G401 (cell line): ENCODE results near the gene PYGL. TPM values are rescaled to one million over a fixed set of nuclear protein-coding genes. Genes with fewer than 3 reads are reported as not detected.

Experiments used
- DNase-seq: peaks from one replicate; pipeline ENCODE4 v3.0.0-alpha.2; 2015; ENCODE audit warnings: low spot score
- in situ Hi-C: cut with HindIII; loops from 2 replicates; pipeline ENCODE4 v1.10.0; 2016; ENCODE audit warnings: low sequenced_read_pairs, mixed read lengths
- total RNA-seq: library from RNA; depleted of rRNA; stranded (reverse); fragments of >200 nt; shearing (Covaris generic); gene quantifications from 2 replicates; pipeline ENCODE4 v1.2.3, GENCODE V29; 2014; rRNA removed

PYGL gene
- 0.68 and 1.4 TPM in 2 replicates for total RNA-seq

GRCh38 chr14:50943943-50944646 lies at the start of gene PYGL:
Gene PYGL (minus strand): TSS chr14:50944483. CDS start chr14:50944403, 80 bp downstream.
- no peak for DNase-seq
- in situ Hi-C loops = no loop called here

- in situ Hi-C loops = no loop called here
- no peak for DNase-seq
These were observed 41.6 kb upstream of the PYGL start for GRCh38 chr14:50985859-50986331.

- in situ Hi-C loops = no loop called here
- no peak for DNase-seq
These were observed 41.0 kb upstream of the PYGL start for GRCh38 chr14:50985124-50985858.

GRCh38 chr14:50984036-50984710 lies 39.9 kb upstream of the PYGL start:
- in situ Hi-C loops = no loop called here
- DNase-seq = no peak

GRCh38 chr14:50979941-50980850 lies 35.9 kb upstream of the PYGL start:
- DNase-seq = no peak
- in situ Hi-C loops = no loop called here

GRCh38 chr14:50978888-50979287 lies 34.6 kb upstream of the PYGL start:
- in situ Hi-C loops = no loop called here
- DNase-seq = no peak

- no peak for DNase-seq
- in situ Hi-C loops = no loop called here
These were observed 34.2 kb upstream of the PYGL start for GRCh38 chr14:50978529-50978871.

GRCh38 chr14:50977863-50978528 lies 33.7 kb upstream of the PYGL start:
- in situ Hi-C loops = no loop called here
- DNase-seq = no peak

GRCh38 chr14:50974118-50974517 lies 29.8 kb upstream of the PYGL start:
- in situ Hi-C loops = no loop called here

GRCh38 chr14:50972734-50973133 lies 28.5 kb upstream of the PYGL start:
- no peak for DNase-seq
- in situ Hi-C loops = no loop called here

More at GRCh38 chr14:50974118-50974517, 29.8 kb upstream of the PYGL start:
- DNase-seq = peak; percentile 39

- in situ Hi-C loops = no loop called here
- no peak for DNase-seq
These were observed 26.9 kb upstream of the PYGL start for GRCh38 chr14:50970886-50971781.

- in situ Hi-C loops = no loop called here
- no peak for DNase-seq
These were observed 23.5 kb upstream of the PYGL start for GRCh38 chr14:50967790-50968189.

GRCh38 chr14:50967103-50967502 lies 22.8 kb upstream of the PYGL start:
- in situ Hi-C loops = no loop called here
- DNase-seq = no peak

- DNase-seq = peak; percentile 47
- in situ Hi-C loops = no loop called here
These were observed 20.6 kb upstream of the PYGL start for GRCh38 chr14:50964683-50965390.

GRCh38 chr14:50963919-50964318 lies 19.6 kb upstream of the PYGL start:
- in situ Hi-C loops = no loop called here
- no peak for DNase-seq

GRCh38 chr14:50961605-50962221 lies 17.4 kb upstream of the PYGL start:
- in situ Hi-C loops = no loop called here
- DNase-seq = no peak

- in situ Hi-C loops = no loop called here
- DNase-seq = no peak
These were observed 13.0 kb upstream of the PYGL start for GRCh38 chr14:50957296-50957695.
